Suppressor macrophage (primary cell): ENCODE results near the gene POU4F1.

Experiments
- DNase-seq, 4 experiments: peaks; one replicate each; pipeline ENCODE4 v3.0.0-alpha.2; 2020 to 2022
- total RNA-seq, 17 experiments: gene quantifications; one replicate each; lab custom pipeline; 2026; ENCODE audit warnings: mixed read lengths in 6 of 17, inconsistent platforms in 3 of 17; lab: John Stamatoyannopoulos, UW

Gene POU4F1
- total RNA-seq: 0 to 2.3 (median 0) reads per million in 17 experiments

GRCh38 chr13:78603240-78603957, at the start of gene POU4F1:
POU4F1 (minus strand) TSS chr13:78603552; CDS start chr13:78603326, 226 bp downstream.
- peak in 3 of 4 experiments; percentile 27 to 49 (median 44) for DNase-seq

GRCh38 chr13:78652651-78653050, 49.3 kb upstream of the POU4F1 start:
- no peak for DNase-seq

- peak in 3 of 4 experiments; percentile 4 to 19 (median 6) for DNase-seq
These were observed 47.3 kb upstream of the POU4F1 start for GRCh38 chr13:78650717-78651083.

- peak in 2 of 4 experiments; percentile 21 to 24 for DNase-seq
These were observed 46.8 kb upstream of the POU4F1 start for GRCh38 chr13:78649997-78650716.

GRCh38 chr13:78647109-78647678, 43.8 kb upstream of the POU4F1 start:
- DNase-seq: peak in 2 of 4 experiments; percentile 13 to 22

GRCh38 chr13:78638216-78638615, 34.9 kb upstream of the POU4F1 start:
- DNase-seq: no peak

GRCh38 chr13:78636495-78636894, 33.1 kb upstream of the POU4F1 start:
- no peak for DNase-seq

GRCh38 chr13:78632996-78633395, 29.6 kb upstream of the POU4F1 start:
- no peak for DNase-seq

- no peak for DNase-seq
These were observed 27.7 kb upstream of the POU4F1 start for GRCh38 chr13:78631077-78631476.

- DNase-seq: no peak
These were observed 27.2 kb upstream of the POU4F1 start for GRCh38 chr13:78630511-78630910.

- DNase-seq: no peak
These were observed 22.0 kb upstream of the POU4F1 start for GRCh38 chr13:78625384-78625783.

GRCh38 chr13:78623132-78623531, 19.8 kb upstream of the POU4F1 start:
- DNase-seq: no peak

- no peak for DNase-seq
These were observed 17.7 kb upstream of the POU4F1 start for GRCh38 chr13:78620936-78621470.

- DNase-seq: no peak
These were observed 15.1 kb upstream of the POU4F1 start for GRCh38 chr13:78618411-78618810.

- no peak for DNase-seq
These were observed 7.7 kb upstream of the POU4F1 start for GRCh38 chr13:78611040-78611439.

- DNase-seq: no peak
These were observed 7.1 kb upstream of the POU4F1 start for GRCh38 chr13:78610381-78610883.

- no peak for DNase-seq
These were observed 6.3 kb upstream of the POU4F1 start for GRCh38 chr13:78609464-78610205.

GRCh38 chr13:78608688-78609463, 5.5 kb upstream of the POU4F1 start:
- DNase-seq: peak in 2 of 4 experiments; percentile 33 to 43

- no peak for DNase-seq
These were observed 4.9 kb upstream of the POU4F1 start for GRCh38 chr13:78608252-78608687.

- DNase-seq: no peak
These were observed 4.3 kb upstream of the POU4F1 start for GRCh38 chr13:78607409-78608251.
